AG09319 (cell line): ENCODE measurements around the gene ADIRF.
"Not testable (repeated sequence)": the region's sequence is repeated elsewhere in the genome, so short reads cannot be mapped to it uniquely, and the experiment has no call there.

Source experiments
- DNase-seq: peaks from one replicate; pipeline ENCODE4 v3.0.0-alpha.2; 2010; ENCODE audit warnings: low read depth; ENCODE audit errors: extremely low read depth
- TF ChIP-seq, protein P1 (sequence below): IDR thresholded peaks from 2 replicates; pipeline ENCODE4 v1.5.1; 2011; ENCODE audit warnings: low read depth, mild to moderate bottlenecking, inconsistent platforms, low read length, moderate library complexity

The ADIRF gene

DNA sequence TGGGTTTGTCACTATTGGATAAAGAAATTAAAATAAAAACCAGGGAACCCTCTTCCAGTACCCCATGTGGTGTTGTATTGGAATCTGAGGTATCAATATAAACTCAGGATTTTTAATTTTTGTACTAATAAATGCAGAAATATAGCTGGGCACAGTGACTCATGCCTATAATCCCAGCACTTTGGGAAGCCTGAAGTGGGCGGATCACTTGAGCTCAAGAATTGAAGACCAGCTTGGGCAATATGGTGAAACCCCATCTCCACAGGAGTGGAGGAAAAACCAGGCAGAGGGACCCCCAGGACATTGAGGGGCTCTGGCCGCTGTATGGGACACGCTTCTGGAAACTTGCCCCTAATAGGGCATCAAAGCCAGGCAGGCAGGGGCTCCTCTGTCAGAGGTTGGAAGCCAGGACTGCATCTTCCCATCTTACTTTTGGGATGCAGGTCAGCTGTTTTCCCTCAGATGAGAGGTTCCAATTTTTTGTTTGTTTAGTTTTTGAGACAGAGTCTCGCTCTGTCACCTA lies 11.1 kb downstream of the ADIRF start:
- TF ChIP-seq, protein P1, sequence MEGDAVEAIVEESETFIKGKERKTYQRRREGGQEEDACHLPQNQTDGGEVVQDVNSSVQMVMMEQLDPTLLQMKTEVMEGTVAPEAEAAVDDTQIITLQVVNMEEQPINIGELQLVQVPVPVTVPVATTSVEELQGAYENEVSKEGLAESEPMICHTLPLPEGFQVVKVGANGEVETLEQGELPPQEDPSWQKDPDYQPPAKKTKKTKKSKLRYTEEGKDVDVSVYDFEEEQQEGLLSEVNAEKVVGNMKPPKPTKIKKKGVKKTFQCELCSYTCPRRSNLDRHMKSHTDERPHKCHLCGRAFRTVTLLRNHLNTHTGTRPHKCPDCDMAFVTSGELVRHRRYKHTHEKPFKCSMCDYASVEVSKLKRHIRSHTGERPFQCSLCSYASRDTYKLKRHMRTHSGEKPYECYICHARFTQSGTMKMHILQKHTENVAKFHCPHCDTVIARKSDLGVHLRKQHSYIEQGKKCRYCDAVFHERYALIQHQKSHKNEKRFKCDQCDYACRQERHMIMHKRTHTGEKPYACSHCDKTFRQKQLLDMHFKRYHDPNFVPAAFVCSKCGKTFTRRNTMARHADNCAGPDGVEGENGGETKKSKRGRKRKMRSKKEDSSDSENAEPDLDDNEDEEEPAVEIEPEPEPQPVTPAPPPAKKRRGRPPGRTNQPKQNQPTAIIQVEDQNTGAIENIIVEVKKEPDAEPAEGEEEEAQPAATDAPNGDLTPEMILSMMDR, result no peak
- no peak for DNase-seq

DNA sequence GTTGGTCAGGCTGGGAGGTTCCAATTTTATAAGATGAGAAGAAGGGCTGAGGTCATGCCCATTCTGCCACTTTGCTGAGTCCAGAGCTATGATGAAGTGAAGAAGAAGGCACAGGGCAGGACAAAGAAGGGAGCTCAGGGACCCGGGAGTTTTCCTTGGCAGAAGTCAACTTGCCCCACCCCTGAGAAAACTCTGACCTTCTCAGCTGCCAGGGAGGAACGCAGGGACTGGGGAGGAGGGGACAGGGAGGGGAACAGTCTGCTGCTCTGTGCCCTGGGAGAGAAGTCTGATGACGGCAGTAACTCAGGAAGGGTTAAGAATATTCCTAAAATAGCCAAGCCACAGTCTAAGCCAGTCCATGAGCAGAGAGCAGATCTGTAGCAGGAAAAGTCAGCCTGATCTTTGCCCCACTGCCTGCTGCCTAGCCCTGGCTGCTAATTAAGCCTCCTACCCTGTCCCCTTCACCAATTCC lies 11.7 kb downstream of the ADIRF start:
- TF ChIP-seq, protein P1, result no peak
- no peak for DNase-seq

DNA sequence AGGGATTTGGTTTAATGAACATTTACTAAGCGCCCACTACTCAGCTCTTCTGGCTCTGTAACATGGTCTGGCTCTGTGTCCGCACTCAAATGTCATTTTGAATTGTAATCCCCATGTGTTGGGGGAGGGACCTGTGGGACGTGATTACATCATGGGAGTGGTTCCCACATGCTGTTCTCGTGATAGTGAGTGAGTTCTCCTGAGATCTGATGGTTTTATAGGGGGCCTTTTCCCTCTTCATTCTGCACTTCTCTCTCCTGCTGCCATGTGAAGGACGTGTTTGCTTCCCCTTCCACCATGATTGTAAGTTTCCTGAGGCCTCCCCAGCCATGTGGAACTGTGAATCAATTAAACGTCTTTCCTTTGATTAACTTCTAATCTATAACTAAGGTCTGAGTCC lies 12.7 kb downstream of the ADIRF start:
- DNase-seq, result not testable (repeated sequence)

DNA sequence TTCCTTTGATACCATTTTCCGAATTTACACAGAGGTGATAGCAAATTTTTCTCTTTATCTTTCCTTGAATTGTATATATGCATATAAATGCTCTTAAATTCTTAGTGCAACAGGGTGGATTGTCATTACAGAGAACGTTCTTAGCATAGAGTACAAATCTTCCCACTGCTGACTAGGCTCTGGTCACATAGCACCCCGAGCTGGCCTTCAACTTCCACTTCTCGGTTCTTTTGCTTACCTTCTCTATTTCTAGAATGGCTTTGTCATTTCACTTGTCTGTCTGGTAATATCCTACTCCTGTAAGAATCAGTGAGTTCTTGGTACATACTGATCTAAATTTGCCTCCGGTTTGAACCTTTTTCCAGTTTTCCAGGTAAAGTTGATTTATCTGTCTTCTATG lies 13.4 kb downstream of the ADIRF start:
- TF ChIP-seq, protein P1, result no peak
- no peak for DNase-seq

DNA sequence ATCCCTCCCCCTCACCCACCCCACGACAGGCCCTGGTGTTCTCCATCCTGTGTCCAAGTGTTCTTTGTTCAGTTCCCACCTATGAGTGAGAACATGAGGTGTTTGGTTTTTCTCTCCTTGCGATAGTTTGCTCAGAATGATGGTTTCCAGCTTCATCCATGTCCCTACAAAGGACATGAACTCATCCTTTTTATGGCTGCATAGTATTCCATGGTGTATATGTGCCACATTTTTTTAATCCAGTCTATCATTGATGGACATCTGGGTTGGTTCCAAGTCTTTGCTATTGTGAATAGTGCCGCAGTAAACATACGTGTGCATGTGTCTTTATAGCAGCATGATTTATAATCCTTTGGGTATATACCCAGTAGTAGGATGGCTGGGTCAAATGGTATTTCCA lies 16.2 kb downstream of the ADIRF start:
- DNase-seq, result not testable (repeated sequence)

DNA sequence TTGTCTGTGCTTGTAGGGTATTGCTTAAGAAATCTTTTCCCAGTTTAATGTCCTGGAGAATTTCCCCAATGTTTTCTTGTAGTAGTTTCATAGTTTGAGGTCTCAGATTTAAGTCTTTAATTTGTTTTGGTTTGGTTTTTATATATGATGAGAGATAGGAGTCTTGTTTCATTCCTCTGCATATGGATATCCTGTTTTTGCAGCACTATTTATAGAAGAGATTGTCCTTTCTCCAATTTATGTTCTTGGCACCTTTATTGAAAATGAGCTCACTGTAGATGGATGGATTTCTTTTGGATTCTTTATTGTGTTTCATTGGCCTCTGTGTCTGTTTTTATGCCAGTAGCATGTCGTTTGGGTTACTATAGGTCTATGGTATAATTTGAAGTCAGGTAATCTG lies 20.2 kb downstream of the ADIRF start:
- TF ChIP-seq, protein P1, result no peak
- DNase-seq, result no peak

DNA sequence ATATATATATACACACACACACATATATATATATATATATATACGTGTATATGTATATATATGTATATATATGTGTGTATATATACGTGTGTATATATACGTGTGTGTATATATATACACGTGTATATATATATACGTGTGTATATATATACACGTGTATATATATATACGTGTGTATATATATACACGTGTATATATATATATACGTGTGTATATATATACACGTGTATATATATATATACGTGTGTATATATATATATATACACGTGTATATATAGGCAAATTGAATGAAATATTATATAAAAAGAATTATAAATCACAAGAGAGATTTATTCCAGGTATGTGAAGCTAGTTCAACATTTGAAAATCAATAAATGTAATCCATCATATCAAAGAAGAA lies 23.1 kb downstream of the ADIRF start:
- DNase-seq, result not testable (repeated sequence)

DNA sequence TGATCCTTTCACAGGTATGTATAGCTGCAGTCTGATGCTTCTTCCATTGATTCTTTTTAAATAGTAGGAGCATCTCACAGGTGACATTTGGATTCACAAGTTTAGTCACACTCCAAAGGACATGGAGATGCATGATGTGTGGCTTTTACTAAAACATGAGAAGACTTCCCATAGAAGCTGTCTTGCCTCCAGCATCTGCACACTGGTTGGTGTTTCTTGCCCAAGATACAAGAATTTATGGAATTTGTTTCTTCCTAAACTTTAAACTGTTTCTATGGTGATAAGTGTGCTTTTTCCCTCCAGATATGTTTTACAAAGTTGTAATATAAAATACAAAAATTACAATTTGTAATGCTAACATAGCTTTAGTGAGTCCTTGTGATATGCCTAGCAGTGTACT lies 24.2 kb downstream of the ADIRF start:
- no peak for DNase-seq
- TF ChIP-seq, protein P1, result no peak

DNA sequence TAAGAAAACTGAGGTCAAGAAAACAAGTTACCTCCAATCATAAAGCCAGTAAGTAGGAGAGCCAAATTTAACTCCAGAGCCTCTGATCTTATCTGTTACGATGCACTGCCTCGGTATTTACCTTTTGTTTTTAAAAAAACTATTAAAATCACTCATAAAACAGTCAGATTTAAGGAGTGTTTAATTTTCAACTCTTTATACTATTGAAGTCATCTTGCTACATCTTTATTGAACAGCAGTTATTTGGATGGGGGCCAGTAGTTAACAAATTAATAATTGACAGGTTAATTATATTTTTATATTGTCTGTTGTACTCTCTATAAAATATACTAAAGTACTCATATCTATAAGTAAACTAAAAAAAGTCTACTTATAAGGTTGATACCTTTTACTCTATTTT lies 24.6 kb downstream of the ADIRF start:
- TF ChIP-seq, protein P1, result no peak
- no peak for DNase-seq

DNA sequence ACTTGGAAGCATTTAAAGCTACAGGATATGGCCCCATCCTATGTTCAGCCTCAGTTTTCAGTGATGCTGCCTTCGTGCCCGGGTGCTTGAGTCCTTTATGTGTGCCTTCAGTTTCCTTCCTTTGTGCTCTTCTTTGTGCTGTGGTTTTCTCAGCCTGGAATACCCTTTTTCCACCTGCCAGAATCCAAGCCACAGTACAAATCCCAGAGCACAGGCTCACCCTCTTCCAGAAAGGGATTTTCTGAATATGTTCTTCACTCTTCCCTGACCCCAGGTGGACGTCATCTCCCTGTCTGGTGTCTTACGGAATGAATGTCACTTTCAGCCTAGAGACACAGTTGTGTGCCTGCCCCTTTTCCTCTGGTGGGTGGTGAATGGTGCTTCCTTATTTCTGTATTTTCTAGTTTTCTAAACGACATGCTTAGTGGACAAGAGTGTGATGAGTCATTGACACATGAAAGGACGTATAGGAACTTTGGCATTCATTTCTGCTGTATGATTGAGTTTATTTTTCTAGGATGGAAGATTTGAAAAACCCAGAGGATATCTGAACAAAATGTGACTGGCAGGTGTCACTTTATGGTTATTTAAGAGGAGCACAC lies 31.6 kb downstream of the ADIRF start:
- not testable (repeated sequence) for DNase-seq
